Osteoblast (primary cell): ENCODE measurements around the gene KRTAP10-4. TPM values are rescaled to one million over a fixed set of nuclear protein-coding genes. Genes with fewer than 3 reads are reported as not detected.
A peak's percentile ranks its signal among the peaks of the same experiment; 100 is the strongest.

ENCODE experiments used
- DNase-seq: peaks from one replicate; pipeline ENCODE4 v3.0.0; 2011; ENCODE audit warnings: low spot score, mixed read lengths; ENCODE audit not compliant: insufficient read length; ENCODE audit errors: missing footprints
- H2AFZ ChIP-seq: 2 replicates; pipeline ENCODE4 v1.6.0; 2011; ENCODE audit warnings: mild to moderate bottlenecking, low read length
- H3K27ac ChIP-seq: 2 replicates; pipeline ENCODE4 v1.5.1; 2011; ENCODE audit warnings: mild to moderate bottlenecking, low read depth, low read length, moderate library complexity
- H3K27me3 ChIP-seq: 2 replicates; pipeline ENCODE4 v1.6.0; 2012; ENCODE audit warnings: mild to moderate bottlenecking, control low read depth, inconsistent platforms, low read length, moderate library complexity; ENCODE audit not compliant: insufficient read depth
- H3K36me3 ChIP-seq: 2 replicates; pipeline ENCODE4 v1.5.1; 2011; ENCODE audit warnings: mild to moderate bottlenecking, low read length, control low read depth, moderate library complexity; ENCODE audit not compliant: insufficient read depth
- H3K4me1 ChIP-seq: 2 replicates; pipeline ENCODE4 v1.5.1; 2011; ENCODE audit warnings: mild to moderate bottlenecking, low read length, control low read depth, moderate library complexity; ENCODE audit not compliant: insufficient read depth
- H3K4me2 ChIP-seq: 2 replicates; pipeline ENCODE4 v1.6.0; 2011; ENCODE audit warnings: mild to moderate bottlenecking, low read length; ENCODE audit not compliant: insufficient read depth
- H3K4me3 ChIP-seq: fragments of 200-600 bp; sonication (generic); 3 replicates; pipeline ENCODE4 v1.5.1; 2012; ENCODE audit warnings: mild to moderate bottlenecking, low read length, inconsistent platforms; ENCODE audit not compliant: insufficient read depth
- H3K79me2 ChIP-seq: 2 replicates; pipeline ENCODE4 v1.6.0; 2012; ENCODE audit warnings: mild to moderate bottlenecking, low read length, control low read depth, inconsistent platforms; ENCODE audit not compliant: insufficient read depth
- H3K9me3 ChIP-seq: 2 replicates; pipeline ENCODE4 v1.5.1; 2011; ENCODE audit warnings: low read depth, low read length, control low read depth
- H4K20me1 ChIP-seq: 2 replicates; pipeline ENCODE4 v1.6.0; 2012; ENCODE audit warnings: mild to moderate bottlenecking, low read length, control low read depth; ENCODE audit not compliant: insufficient read depth
- total RNA-seq: library from RNA; depleted of rRNA; stranded (reverse); fragments of >200 nt; gene quantifications from 2 replicates; pipeline ENCODE4 v1.2.3, GENCODE V29; 2012
- TF ChIP-seq, protein P1 (sequence below): IDR thresholded peaks from 2 replicates; pipeline ENCODE4 v1.5.1; 2011; ENCODE audit warnings: mild to moderate bottlenecking, low read depth, low read length, moderate library complexity; ENCODE audit errors: extremely low read depth

Gene KRTAP10-4
- total RNA-seq, 1 donor = not detected

DNA sequence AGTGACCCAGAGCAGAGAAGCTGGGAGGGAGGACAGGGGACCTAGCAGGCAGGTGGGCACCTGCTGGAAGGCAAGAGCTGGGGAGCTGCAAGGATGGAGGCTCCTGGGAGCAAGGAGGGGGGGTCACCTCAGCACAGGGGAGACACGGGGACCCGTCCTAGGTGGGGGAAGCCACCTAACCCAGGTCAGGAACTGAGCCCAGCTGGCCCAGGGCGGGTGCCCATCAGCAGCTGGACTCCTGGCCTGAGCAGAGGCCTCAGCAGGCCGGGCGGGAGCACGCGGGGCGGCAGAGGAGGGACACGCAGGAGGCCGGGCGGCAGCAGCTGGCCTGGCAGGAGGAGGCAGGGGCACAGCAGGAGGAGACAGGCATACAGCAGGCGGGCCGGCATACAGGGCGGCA, 34.5 kb upstream of the KRTAP10-4 start:
- no peak overlapping the region for H3K4me2 ChIP-seq
- no peak overlapping the region for H3K27ac ChIP-seq
- no peaks in the 10 kb centered on the region for H3K27me3 ChIP-seq
- H4K20me1 ChIP-seq = no peaks in the 10 kb centered on the region
- no peaks in the 10 kb centered on the region for H3K79me2 ChIP-seq
- no peaks in the 10 kb centered on the region for H3K4me1 ChIP-seq
- no peak overlapping the region for H3K4me3 ChIP-seq
- H3K36me3 ChIP-seq = no peaks in the 10 kb centered on the region
- TF ChIP-seq, protein P1, sequence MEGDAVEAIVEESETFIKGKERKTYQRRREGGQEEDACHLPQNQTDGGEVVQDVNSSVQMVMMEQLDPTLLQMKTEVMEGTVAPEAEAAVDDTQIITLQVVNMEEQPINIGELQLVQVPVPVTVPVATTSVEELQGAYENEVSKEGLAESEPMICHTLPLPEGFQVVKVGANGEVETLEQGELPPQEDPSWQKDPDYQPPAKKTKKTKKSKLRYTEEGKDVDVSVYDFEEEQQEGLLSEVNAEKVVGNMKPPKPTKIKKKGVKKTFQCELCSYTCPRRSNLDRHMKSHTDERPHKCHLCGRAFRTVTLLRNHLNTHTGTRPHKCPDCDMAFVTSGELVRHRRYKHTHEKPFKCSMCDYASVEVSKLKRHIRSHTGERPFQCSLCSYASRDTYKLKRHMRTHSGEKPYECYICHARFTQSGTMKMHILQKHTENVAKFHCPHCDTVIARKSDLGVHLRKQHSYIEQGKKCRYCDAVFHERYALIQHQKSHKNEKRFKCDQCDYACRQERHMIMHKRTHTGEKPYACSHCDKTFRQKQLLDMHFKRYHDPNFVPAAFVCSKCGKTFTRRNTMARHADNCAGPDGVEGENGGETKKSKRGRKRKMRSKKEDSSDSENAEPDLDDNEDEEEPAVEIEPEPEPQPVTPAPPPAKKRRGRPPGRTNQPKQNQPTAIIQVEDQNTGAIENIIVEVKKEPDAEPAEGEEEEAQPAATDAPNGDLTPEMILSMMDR = no peak
- no peaks in the 10 kb centered on the region for H3K9me3 ChIP-seq
- no peak overlapping the region for H2AFZ ChIP-seq
- DNase-seq = peak; percentile 38

GRCh38 chr21:44539991-44540666, 33.4 kb upstream of the KRTAP10-4 start, which contains the start of gene KRTAP10-1:
TSS of gene KRTAP10-1 (minus strand) at chr21:44540195. CDS start at chr21:44540150, 45 bp downstream.
- Histone ChIP-seq H3K4me2 (no peak within 1 kb of the TSS), H2AFZ (no peak within 1 kb of the TSS), H3K79me2 (no peaks in the 10 kb centered on the region), H3K4me1 (no peaks in the 10 kb centered on the region), H3K27me3 (no peaks in the 10 kb centered on the region), H3K9me3 (no peaks in the 10 kb centered on the region), H3K27ac (no peak within 1 kb of the TSS), H3K4me3 (no peak within 1 kb of the TSS), H4K20me1 (no peaks in the 10 kb centered on the region), H3K36me3 (no peaks in the 10 kb centered on the region)
- DNase-seq = peak; percentile 18
- TF ChIP-seq, protein P1 = no peak

- DNase-seq = peak; percentile 73
- H3K36me3 ChIP-seq = no peaks in the 10 kb centered on the region
- no peaks in the 10 kb centered on the region for H3K27me3 ChIP-seq
Observed at GRCh38 chr21:44540741-44541288, 32.7 kb upstream of the KRTAP10-4 start.

GRCh38 chr21:44542716-44543115, 30.8 kb upstream of the KRTAP10-4 start:
- DNase-seq = peak; percentile 22
- Histone ChIP-seq H3K27ac (no peak overlapping the region), H4K20me1 (no peaks in the 10 kb centered on the region), H3K9me3 (no peaks in the 10 kb centered on the region), H3K79me2 (no peaks in the 10 kb centered on the region), H3K36me3 (no peaks in the 10 kb centered on the region), H3K4me1 (no peaks in the 10 kb centered on the region), H3K4me3 (no peak overlapping the region), H2AFZ (no peak overlapping the region), H3K27me3 (no peaks in the 10 kb centered on the region), H3K4me2 (no peak overlapping the region)
- TF ChIP-seq, protein P1 = no peak

More at GRCh38 chr21:44540741-44541288, 32.7 kb upstream of the KRTAP10-4 start:
- H3K79me2 ChIP-seq = no peaks in the 10 kb centered on the region
- H3K9me3 ChIP-seq = no peaks in the 10 kb centered on the region
- H3K4me3 ChIP-seq = no peak overlapping the region
- TF ChIP-seq, protein P1 = no peak
- no peak overlapping the region for H2AFZ ChIP-seq
- H4K20me1 ChIP-seq = no peaks in the 10 kb centered on the region
- no peaks in the 10 kb centered on the region for H3K4me1 ChIP-seq
- no peak overlapping the region for H3K4me2 ChIP-seq
- H3K27ac ChIP-seq = no peak overlapping the region
